Stimulated activated CD4-positive, alpha-beta T cell treated with anti-CD3 and anti-CD28 coated beads, TNF-alpha, amount 100 ng/mL, for 48 hours (primary cell): ENCODE data around the gene KRT4.
"Not testable (repeated sequence)": the region's sequence is repeated elsewhere in the genome, so short reads cannot be mapped to it uniquely, and the experiment has no call there.

ENCODE experiments used
- DNase-seq, 3 donors: peaks; one replicate each; pipeline ENCODE4 v3.0.0-alpha.2; 2020; ENCODE audit warnings: low read depth in 3 of 3

KRT4 gene

DNA sequence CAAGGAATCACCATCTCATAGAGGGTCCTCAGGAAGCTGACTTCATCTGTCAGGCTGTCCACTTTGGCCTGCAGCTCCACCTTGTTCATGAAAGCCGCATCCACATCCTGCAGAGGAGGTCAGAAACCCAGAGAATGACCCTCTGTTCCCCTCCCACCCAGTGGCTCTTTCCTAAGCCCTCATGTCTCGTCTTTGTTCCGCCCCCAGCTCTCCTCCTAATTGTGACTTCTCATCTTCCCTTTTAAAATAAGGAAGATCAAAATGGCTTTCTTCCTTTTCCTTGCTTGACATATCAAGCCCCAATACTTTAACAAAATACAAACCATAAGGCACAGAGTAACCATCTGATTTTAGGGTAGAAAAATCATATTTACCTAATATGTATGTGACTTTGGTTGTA lies 41.1 kb downstream of the KRT4 start:
- no peak for DNase-seq

- no peak for DNase-seq
Observed at GRCh38 chr12:52772188-52772587, 41.7 kb downstream of the KRT4 start.

DNA sequence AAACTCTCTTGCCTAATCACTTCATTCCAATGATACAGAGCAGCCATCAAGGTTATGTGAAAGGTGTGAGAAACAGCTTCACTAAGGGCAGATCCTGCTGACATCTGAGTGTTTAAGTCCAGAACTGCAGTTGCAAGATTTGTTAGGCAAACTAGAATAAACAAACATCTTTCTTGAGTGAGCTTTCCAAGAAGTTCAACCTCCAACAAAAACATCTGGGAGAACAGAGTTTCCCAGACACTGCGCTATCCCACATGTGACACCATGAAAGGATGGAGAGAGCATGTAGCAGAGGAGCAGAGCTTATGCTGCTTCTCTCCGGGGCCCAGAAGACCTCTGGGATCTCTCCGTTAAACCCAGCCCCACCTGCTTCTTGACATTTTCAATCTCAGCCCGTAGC lies 42.4 kb downstream of the KRT4 start:
- DNase-seq: no peak

- DNase-seq: no peak
Observed at GRCh38 chr12:52771088-52771487, 42.8 kb downstream of the KRT4 start.

DNA sequence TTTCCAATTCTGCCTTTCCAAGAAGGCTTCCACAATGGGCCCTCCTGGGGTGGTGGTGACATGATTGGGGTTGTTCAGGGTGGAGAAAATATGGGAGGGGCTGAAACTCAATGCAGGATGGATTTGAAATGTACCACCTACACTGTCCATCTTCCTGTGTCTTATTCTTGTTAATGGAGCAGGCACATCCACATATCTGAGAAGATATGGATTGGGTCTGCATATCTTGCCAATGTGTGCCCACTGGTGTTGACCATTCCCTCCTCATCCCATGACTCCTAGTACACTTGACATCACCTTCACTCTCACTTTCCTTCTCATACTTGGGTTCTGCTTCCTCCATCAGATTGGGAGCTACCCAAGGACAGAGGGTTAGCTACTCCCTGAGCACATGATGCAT lies 44.0 kb downstream of the KRT4 start:
- DNase-seq: no peak

DNA sequence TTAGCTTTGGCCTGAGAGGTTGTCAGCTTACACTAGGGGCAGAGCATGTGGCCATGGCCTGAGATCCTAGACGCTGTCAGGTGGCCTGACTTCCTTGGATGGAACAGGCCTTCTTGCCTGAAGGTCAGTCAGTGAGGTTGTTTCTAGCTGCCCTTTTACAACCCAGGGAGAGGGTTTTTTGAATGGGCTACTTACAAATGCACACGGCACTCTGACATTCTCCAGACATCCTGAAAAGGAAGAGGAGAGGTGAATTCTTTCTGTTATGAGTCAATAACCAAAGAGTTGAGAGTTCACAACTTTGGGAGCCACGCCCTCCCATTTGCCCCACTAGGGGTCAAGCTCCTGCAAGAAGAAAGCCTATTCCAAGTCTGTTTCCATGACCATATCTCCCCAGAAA lies 44.6 kb downstream of the KRT4 start:
- no peak for DNase-seq

- DNase-seq: no peak
Observed at GRCh38 chr12:52768479-52769200, 45.3 kb downstream of the KRT4 start.

- no peak for DNase-seq
Observed at GRCh38 chr12:52767427-52767826, 46.5 kb downstream of the KRT4 start.

DNA sequence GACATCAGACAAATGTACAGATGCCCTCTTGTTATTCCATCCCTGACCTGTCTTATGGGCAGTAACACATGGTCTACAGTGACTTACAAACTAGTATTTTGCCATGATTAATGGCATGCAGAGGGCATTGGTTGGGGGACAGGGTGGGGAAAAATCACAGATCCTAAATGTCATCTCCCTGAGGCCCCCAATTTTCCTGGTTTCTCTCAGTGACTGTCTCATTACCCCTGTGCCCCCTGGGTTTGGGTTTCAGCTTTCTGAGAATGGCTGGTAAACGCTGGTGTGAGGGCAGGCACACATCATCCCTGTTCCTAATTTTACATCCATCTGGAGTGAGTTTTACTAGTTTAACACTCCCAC lies 46.9 kb downstream of the KRT4 start:
- DNase-seq: no peak

GRCh38 chr12:52766351-52767019 lies 47.4 kb downstream of the KRT4 start:
- no peak for DNase-seq

DNA sequence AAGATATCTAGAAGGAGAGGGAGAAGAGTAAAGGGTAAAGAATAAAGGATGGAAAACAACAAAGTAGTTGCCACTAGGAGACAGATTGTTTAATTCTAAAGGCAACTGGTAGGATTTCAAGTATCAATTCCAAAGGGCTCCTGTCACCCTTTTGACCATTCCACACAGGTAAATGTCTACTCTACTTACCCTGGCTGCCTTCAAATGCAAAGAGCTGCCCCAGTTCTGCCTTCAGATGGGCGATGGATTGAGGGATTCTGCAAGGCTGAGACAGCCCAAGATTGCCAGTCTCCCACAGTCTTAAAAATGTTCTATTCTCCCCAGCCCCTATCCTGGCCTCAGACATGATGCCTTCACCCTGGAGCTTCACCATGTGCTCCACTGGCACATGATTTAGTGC lies 48.2 kb downstream of the KRT4 start:
- no peak for DNase-seq

GRCh38 chr12:52763991-52764390 lies 49.9 kb downstream of the KRT4 start:
- no peak for DNase-seq

DNA sequence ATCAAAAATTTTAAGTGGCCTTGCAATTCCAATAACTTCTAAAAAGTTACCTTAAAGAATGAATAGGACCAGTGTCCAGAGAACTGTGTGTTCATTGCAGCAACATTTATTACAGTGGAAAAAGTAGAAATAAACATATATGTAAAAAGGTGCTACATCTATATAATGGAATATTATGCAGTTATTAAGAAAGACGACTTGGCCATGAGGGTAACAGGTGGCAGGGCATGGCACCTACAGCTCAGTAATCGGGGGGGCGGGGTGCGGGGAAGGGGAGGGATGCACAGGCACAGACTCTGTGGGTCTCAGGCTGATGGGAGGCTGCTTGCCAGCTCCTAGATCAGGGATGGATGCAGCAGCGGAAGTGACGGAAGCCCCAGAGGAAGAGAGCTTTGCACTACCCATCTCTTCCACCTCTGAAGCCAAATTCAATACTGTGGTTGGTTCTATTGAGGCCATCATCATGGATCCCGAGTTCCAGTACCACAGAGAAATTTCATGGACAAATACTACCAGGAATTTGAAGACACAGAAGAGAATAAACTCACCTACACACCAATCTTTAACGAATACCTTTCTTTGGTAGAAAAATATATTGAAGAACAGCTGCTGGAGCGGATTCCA lies 50.8 kb downstream of the KRT4 start:
- DNase-seq: no peak

GRCh38 chr12:52761802-52762201 lies 52.1 kb downstream of the KRT4 start:
- DNase-seq: no peak

- DNase-seq: not testable (repeated sequence)
Observed at GRCh38 chr12:52761218-52761617, 52.7 kb downstream of the KRT4 start.

DNA sequence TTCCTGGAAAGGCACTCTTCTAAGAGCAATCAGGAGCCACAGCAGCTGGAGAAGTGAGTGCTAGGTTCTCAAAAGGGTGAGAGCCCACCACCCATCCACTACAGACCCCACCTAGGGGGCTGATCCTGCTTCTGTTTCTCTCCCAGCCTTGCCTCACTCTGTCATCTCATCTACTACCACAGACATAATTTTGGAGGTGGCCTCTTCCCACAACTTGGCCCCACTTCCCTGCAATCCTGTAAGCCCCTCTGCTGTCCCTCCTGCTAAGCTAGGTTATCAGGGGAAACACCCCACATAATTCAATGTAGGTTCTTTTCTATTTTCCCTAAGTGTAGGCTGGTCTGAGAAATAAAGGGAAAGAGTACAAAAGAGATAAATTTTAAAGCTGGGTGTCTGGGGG lies 53.3 kb downstream of the KRT4 start:
- DNase-seq: no peak

GRCh38 chr12:52759695-52760094 lies 54.2 kb downstream of the KRT4 start:
- no peak for DNase-seq

- no peak for DNase-seq
Observed at GRCh38 chr12:52759218-52759617, 54.7 kb downstream of the KRT4 start.

DNA sequence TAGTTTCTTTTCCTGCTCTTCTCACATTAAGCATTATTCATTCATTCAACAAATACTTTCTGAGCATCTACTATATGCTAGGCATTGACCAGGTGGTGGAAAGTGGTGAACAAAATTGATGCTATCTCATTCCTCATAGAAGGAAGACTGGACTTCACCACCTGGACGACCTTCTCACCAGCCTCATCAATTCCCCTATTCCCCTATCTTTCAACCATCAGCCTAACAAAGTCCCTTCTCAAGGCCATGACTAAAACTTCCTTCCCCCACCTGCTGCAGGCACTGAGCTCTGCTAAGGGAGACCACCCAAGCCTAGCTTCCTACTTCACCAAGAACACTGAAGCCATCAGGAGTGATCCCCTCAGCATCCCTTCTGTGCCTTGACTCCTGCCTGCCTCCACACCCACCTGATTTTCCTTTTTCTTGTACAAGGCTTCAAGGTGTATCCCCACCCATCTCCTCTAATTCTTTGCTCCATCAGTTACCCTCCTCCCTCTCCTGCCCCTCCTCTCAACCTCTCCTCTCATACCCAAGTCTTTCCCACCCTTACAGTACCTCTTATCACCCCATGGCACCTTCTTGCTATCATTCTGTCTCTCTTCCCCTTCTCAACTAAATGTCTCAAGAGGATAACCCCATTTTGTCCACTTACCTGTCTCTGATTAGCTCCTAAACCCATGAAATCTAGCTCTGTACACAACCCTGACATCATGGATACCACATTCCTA lies 56.3 kb downstream of the KRT4 start:
- no peak for DNase-seq
